ENCODE data around the gene EIF5A. TPM values are rescaled to one million over a fixed set of nuclear protein-coding genes. Genes with fewer than 3 reads are reported as not detected.

The EIF5A gene
- total RNA-seq, 1 donor from 2014 or later, result 323 TPM

DNA sequence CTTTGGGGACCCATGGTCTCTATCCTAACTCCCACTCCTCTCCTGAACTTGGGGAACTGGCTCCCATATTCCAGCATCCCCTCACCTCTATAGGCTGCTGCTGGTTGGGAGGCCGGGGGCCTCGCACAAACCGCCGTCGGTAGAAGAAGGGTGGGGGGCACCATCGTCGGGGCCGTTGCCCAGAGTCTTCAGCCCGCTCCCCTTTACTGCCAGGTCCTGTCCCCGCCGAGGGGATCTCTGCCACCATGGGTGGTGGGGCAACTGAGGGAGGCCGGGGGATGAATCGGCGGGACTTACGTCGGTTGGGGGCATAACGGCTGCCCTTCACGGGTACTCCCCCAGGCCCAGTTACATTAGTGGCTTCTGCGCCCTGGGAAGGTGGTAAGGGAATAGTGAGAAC is 17.3 kb upstream of the EIF5A start:
- Mint-ChIP-seq H3K9me3 (ENCODE audit: low read depth) (no peaks in the 10 kb centered on the region), H3K27ac (no peak overlapping the region), H3K4me1 (ENCODE audit: low read depth) (peaks cover 4% of the 10 kb centered on the region), H3K4me3 (ENCODE audit: low read depth) (no peak overlapping the region), H3K27me3 (peaks cover 44% of the 10 kb centered on the region), H3K36me3 (ENCODE audit: insufficient read depth) (no peaks in the 10 kb centered on the region)
- DNase-seq (ENCODE audit: low spot score, unreplicated experiment), result no peak
- TF ChIP-seq, protein P1, sequence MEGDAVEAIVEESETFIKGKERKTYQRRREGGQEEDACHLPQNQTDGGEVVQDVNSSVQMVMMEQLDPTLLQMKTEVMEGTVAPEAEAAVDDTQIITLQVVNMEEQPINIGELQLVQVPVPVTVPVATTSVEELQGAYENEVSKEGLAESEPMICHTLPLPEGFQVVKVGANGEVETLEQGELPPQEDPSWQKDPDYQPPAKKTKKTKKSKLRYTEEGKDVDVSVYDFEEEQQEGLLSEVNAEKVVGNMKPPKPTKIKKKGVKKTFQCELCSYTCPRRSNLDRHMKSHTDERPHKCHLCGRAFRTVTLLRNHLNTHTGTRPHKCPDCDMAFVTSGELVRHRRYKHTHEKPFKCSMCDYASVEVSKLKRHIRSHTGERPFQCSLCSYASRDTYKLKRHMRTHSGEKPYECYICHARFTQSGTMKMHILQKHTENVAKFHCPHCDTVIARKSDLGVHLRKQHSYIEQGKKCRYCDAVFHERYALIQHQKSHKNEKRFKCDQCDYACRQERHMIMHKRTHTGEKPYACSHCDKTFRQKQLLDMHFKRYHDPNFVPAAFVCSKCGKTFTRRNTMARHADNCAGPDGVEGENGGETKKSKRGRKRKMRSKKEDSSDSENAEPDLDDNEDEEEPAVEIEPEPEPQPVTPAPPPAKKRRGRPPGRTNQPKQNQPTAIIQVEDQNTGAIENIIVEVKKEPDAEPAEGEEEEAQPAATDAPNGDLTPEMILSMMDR (IDR thresholded peaks at IDR 0.05; ENCODE audit: unreplicated experiment), result no peak

DNA sequence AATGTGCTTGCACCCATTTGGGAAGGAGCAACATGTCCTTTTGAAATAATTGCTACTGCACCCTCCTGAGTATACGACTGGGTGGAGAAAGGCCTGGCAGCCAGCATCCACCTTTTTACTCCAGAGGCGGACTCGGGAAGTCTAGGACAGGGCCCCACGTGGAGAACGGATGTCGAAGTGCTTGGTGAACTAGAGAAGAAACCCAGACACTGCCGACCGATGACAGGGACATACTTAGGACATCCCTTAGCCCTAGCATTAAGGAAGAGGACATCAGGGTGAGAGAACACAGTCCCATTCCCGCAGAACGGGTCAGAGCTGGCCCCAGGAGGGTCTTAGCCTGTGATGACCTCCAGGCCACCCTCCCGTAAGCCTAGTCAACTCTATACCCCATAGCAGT is 16.7 kb upstream of the EIF5A start:
- no peak overlapping the region for H3K27ac Mint-ChIP-seq
- peaks cover 49% of the 10 kb centered on the region for H3K27me3 Mint-ChIP-seq
- DNase-seq (ENCODE audit: low spot score, unreplicated experiment), result no peak
- H3K4me1 Mint-ChIP-seq (ENCODE audit: low read depth), result peaks cover 7% of the 10 kb centered on the region
- H3K9me3 Mint-ChIP-seq (ENCODE audit: low read depth), result no peaks in the 10 kb centered on the region
- no peaks in the 10 kb centered on the region for H3K36me3 Mint-ChIP-seq (ENCODE audit: insufficient read depth)
- TF ChIP-seq, protein P1 (IDR thresholded peaks at IDR 0.05; ENCODE audit: unreplicated experiment), result no peak
- no peak overlapping the region for H3K4me3 Mint-ChIP-seq (ENCODE audit: low read depth)

DNA sequence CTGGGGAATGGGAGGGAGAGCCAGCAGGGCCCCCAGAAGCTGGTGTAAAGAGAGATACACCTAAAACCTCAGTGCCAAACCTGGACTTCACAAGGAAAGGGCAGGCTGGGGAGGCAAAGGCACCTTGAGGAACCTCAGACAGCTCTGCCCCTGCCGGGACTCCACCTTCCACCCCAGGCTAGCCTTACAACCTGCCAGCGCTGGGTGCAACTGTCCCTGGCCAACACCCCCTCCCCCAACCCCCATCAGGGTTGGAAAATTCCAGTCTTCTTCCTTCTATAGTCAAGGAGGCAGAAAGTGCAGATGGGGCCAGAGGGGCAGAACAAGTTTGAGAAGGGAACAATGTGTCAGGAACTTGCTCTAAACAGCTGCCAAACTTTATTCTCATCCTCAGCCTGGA is 15.2 kb upstream of the EIF5A start:
- peaks cover 57% of the 10 kb centered on the region for H3K27me3 Mint-ChIP-seq
- no peak overlapping the region for H3K4me3 Mint-ChIP-seq (ENCODE audit: low read depth)
- no peak overlapping the region for H3K27ac Mint-ChIP-seq
- DNase-seq (ENCODE audit: low spot score, unreplicated experiment), result no peak
- H3K4me1 Mint-ChIP-seq (ENCODE audit: low read depth), result peaks cover 8% of the 10 kb centered on the region
- H3K9me3 Mint-ChIP-seq (ENCODE audit: low read depth), result no peaks in the 10 kb centered on the region
- TF ChIP-seq, protein P1 (IDR thresholded peaks at IDR 0.05; ENCODE audit: unreplicated experiment), result no peak
- H3K36me3 Mint-ChIP-seq (ENCODE audit: insufficient read depth), result no peaks in the 10 kb centered on the region

DNA sequence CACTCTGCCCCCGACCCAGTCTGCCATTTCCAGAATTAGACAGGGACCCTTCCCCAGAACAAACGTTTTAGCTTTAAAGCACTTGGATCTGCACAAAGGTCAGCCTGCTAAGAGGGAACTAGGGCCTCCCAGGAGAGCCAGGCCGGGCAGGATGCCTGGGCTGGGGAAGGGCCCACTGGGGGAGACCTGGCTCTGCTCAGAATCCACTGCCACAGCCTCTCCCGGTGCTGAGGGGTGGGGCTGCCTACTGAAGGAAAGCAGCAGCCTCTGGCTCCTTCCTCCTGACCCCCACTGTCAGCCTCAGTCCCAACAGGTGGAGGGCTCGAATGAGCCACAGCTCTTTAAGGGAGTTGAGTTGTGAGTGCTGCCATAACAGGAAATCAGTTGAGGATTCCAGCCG is 14.7 kb upstream of the EIF5A start:
- peaks cover 57% of the 10 kb centered on the region for H3K27me3 Mint-ChIP-seq

DNA sequence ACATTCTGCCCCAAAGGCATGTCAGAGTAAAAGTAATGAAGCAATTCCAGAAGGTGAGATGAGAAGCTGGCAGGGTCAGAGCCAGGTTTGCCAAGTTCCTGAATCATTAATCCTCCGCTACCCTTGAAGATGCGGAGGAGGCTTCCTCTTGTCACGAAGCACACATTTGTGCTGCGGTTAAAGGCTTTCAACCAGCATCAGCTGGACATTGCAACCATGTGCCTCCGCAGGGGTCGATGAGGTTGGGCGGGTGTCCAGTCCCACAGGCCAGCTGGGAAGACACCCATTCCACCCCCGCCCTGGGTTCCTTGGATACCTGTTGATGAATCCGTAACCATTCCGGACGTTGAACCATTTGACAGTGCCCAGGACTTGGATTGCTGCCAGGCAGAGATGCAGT is 14.3 kb upstream of the EIF5A start:
- Mint-ChIP-seq H3K27ac (no peak overlapping the region), H3K36me3 (ENCODE audit: insufficient read depth) (no peaks in the 10 kb centered on the region), H3K9me3 (ENCODE audit: low read depth) (no peaks in the 10 kb centered on the region), H3K4me3 (ENCODE audit: low read depth) (no peak overlapping the region), H3K4me1 (ENCODE audit: low read depth) (peaks cover 8% of the 10 kb centered on the region), H3K27me3 (peaks cover 56% of the 10 kb centered on the region)
- TF ChIP-seq, protein P1 (IDR thresholded peaks at IDR 0.05; ENCODE audit: unreplicated experiment), result no peak
- DNase-seq (ENCODE audit: low spot score, unreplicated experiment), result no peak

More for the DNA sequence above, 14.7 kb upstream of the EIF5A start:
- no peak for DNase-seq (ENCODE audit: low spot score, unreplicated experiment)
- Mint-ChIP-seq H3K4me3 (ENCODE audit: low read depth) (no peak overlapping the region), H3K4me1 (ENCODE audit: low read depth) (peaks cover 8% of the 10 kb centered on the region), H3K27ac (no peak overlapping the region), H3K36me3 (ENCODE audit: insufficient read depth) (no peaks in the 10 kb centered on the region), H3K9me3 (ENCODE audit: low read depth) (no peaks in the 10 kb centered on the region)
- TF ChIP-seq, protein P1 (IDR thresholded peaks at IDR 0.05; ENCODE audit: unreplicated experiment), result no peak
